Left lung (tissue), 10 donors: ENCODE data around the gene KCNK13. TPM values are rescaled to one million over a fixed set of nuclear protein-coding genes. Genes with fewer than 3 reads are reported as not detected.
A peak's percentile ranks its signal among the peaks of the same experiment; 100 is the strongest.
"Not testable (repeated sequence)": the region's sequence is repeated elsewhere in the genome, so short reads cannot be mapped to it uniquely, and the experiment has no call there.

ENCODE experiments used
- ATAC-seq: fragments of 200-7000 bp; cut with Tn5 transposase; one replicate; pipeline ENCODE4 v1.9.1; 2020; ENCODE audit warnings: moderate library complexity
- DNase-seq, 4 donors: peaks; one replicate each; pipeline ENCODE4 v3.0.0-alpha.2; 2013 to 2020
- H3K27ac ChIP-seq, 2 donors: fragments of 200-600 bp; sonication (generic) in 1 of 2; one replicate each; pipeline versions ENCODE4 v1.5.0 to v1.8.0; 2020 to 2021
- H3K27me3 ChIP-seq, 2 donors: fragments of 200-600 bp; sonication (generic) in 1 of 2; one replicate each; pipeline versions ENCODE4 v1.5.0 to v1.8.0; 2020 to 2021
- H3K36me3 ChIP-seq, 2 donors: fragments of 200-600 bp; sonication (generic) in 1 of 2; one replicate each; pipeline versions ENCODE4 v1.5.0 to v1.8.0; 2020 to 2021
- H3K4me1 ChIP-seq, 2 donors: fragments of 200-600 bp; one replicate each; pipeline ENCODE4 v1.8.0; 2021
- H3K4me3 ChIP-seq, 2 donors: fragments of 200-600 bp; sonication (generic) in 1 of 2; one replicate each; pipeline versions ENCODE4 v1.5.0 to v1.8.0; 2020 to 2021; ENCODE audit warnings: mild to moderate bottlenecking in 1 of 2
- H3K9me3 ChIP-seq, 2 donors: fragments of 200-600 bp; sonication (generic) in 1 of 2; one replicate each; pipeline versions ENCODE4 v1.5.0 to v1.8.0; 2020 to 2021
- intact Hi-C, 2 donors: fragments of 100-400 bp; cut with DNase I; formaldehyde crosslinking; loops; one replicate each; pipeline versions ENCODE4 v1.11.2 to v1.14.2; 2022
- polyA plus RNA-seq, 6 donors: library from polyadenylated mRNA; unstranded; fragments of 120-200 nt; gene quantifications; one replicate each; pipeline ENCODE4 v1.2.1, GENCODE V29; 2013; ENCODE audit not compliant: insufficient read length in 6 of 6
- total RNA-seq, 2 donors: library from RNA; stranded (reverse); fragmentation: NEBNext Ultra II Directional; extraction: Animal tissue kit (Norgen Biotek cat#: 25700); gene quantifications; one replicate each; pipeline ENCODE4 v1.2.1, GENCODE V29; 2021
- TF ChIP-seq, protein P1 (sequence below), 2 donors: fragments of 200-600 bp; sonication (generic) in 1 of 2; IDR thresholded peaks; one replicate each; pipeline versions ENCODE4 v1.5.0 to v1.8.0; 2021; ENCODE audit warnings: antibody characterized with exemption in 2 of 2
- donor health status: DM: no; HTN: yes; CAD: no.
- donor health status: DM: no; HTN: no; CAD: no.

KCNK13 gene
- total and polyA plus RNA-seq, 8 donors, result 0.15 to 2.8 (median 0.23) TPM

DNA sequence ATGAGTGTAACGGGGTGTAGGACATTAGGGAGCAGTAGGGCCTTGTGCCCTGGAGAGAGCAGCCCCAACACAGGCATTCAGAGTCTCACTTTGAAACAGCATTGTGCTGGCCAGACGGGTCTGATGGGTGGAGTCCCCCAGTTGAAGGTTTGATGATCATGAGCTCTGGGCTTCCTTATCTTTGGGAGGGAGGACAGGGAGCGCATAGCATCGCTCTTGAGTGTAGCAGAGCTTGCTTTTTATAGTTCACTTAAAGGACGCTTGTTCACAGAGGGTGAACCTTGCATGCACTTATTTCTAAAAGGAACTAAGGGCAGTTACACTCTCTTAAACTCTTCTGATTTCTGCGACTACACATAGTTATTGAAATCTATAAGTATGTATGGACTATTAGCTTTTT, 10.6 kb downstream of the KCNK13 start:
- no peak for ATAC-seq
- DNase-seq, result no peak
- TF ChIP-seq, protein P1, sequence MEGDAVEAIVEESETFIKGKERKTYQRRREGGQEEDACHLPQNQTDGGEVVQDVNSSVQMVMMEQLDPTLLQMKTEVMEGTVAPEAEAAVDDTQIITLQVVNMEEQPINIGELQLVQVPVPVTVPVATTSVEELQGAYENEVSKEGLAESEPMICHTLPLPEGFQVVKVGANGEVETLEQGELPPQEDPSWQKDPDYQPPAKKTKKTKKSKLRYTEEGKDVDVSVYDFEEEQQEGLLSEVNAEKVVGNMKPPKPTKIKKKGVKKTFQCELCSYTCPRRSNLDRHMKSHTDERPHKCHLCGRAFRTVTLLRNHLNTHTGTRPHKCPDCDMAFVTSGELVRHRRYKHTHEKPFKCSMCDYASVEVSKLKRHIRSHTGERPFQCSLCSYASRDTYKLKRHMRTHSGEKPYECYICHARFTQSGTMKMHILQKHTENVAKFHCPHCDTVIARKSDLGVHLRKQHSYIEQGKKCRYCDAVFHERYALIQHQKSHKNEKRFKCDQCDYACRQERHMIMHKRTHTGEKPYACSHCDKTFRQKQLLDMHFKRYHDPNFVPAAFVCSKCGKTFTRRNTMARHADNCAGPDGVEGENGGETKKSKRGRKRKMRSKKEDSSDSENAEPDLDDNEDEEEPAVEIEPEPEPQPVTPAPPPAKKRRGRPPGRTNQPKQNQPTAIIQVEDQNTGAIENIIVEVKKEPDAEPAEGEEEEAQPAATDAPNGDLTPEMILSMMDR (IDR thresholded peaks at IDR 0.05), result no peak

GRCh38 chr14:90079576-90079975, 17.8 kb downstream of the KCNK13 start:
- no peak overlapping the region for H3K4me3 ChIP-seq
- H3K36me3 ChIP-seq, result no peaks in the 10 kb centered on the region
- no peaks in the 10 kb centered on the region for H3K9me3 ChIP-seq
- ATAC-seq (no peak), DNase-seq (no peak)
- intact Hi-C loops, result no loop called here
- peaks cover 0 to 35% of the 10 kb centered on the region in 2 donors for H3K27me3 ChIP-seq
- H3K4me1 ChIP-seq, result no peaks in the 10 kb centered on the region
- TF ChIP-seq, protein P1 (IDR thresholded peaks at IDR 0.05), result no peak
- H3K27ac ChIP-seq, result no peak overlapping the region

More for the DNA sequence above, 10.6 kb downstream of the KCNK13 start:
- intact Hi-C loops, result no loop called here
- Histone ChIP-seq H3K27ac (no peak overlapping the region), H3K4me1 (no peaks in the 10 kb centered on the region), H3K36me3 (no peaks in the 10 kb centered on the region), H3K4me3 (no peak overlapping the region), H3K27me3 (peaks cover 0 to 68% of the 10 kb centered on the region in 2 donors), H3K9me3 (no peaks in the 10 kb centered on the region)

DNA sequence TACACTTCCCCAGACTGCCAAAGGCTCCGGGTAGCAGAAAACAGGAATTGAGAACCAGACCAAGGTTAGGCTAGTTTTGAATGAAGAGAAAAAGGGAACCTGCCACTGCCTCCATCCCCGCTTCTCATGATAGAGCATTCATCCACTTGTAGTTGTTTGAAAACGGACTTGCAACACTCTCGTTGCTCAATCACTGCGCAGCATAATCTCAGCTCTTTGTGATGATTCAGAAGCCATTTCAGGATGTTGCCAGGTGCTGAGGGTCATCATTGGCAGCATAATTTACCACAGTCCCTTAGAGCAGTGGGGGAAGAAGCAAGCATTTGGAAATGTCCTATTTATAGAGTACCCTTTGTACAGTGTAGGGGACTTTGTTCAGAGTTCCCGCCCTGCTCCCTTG, 25.6 kb downstream of the KCNK13 start:
- TF ChIP-seq, protein P1 (IDR thresholded peaks at IDR 0.05), result no peak
- Histone ChIP-seq H3K27ac (peak overlapping the region in 1 of 2 donors; percentile 64), H3K4me1 (peaks cover 0 to 11% of the 10 kb centered on the region in 2 donors), H3K27me3 (peaks cover 0 to 5% of the 10 kb centered on the region in 2 donors), H3K9me3 (no peaks in the 10 kb centered on the region), H3K4me3 (no peak overlapping the region), H3K36me3 (no peaks in the 10 kb centered on the region)
- ATAC-seq, result peak; percentile 73
- intact Hi-C loops, result no loop called here
- DNase-seq, result peak in 1 of 4 donors; percentile 68

- Histone ChIP-seq H3K4me3 (no peak overlapping the region), H3K27ac (peak overlapping the region in 1 of 2 donors; percentile 64), H3K9me3 (no peaks in the 10 kb centered on the region), H3K36me3 (no peaks in the 10 kb centered on the region), H3K4me1 (peaks cover 0 to 11% of the 10 kb centered on the region in 2 donors), H3K27me3 (peaks cover 0 to 5% of the 10 kb centered on the region in 2 donors)
- DNase-seq, result no peak
- intact Hi-C loops, result no loop called here
- ATAC-seq, result no peak
- TF ChIP-seq, protein P1 (IDR thresholded peaks at IDR 0.05), result no peak
Measured at GRCh38 chr14:90088176-90088575, 26.4 kb downstream of the KCNK13 start.

DNA sequence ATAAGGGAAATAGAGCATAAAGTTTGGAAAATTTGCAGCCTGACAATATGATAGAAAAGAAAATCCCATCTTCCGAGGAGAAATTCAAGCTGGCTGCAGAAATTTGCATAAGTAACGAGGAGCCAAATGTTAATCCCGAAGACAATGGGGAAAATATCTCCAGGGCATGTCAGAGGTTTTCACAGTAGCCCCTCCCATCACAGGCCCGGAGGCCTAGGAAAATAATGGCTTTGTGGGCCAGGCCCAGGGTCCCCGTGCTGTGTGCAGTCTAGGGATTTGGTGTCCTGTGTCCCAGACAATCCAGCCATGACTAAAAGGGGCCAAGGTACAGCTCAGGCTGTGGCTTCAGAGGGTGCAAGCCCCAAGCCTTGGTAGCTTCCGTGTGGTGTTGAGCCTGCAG, 27.7 kb downstream of the KCNK13 start:
- H3K36me3 ChIP-seq, intact Hi-C loops, ATAC-seq, H3K9me3 ChIP-seq, H3K27ac ChIP-seq, H3K4me3 ChIP-seq, H3K27me3 ChIP-seq, DNase-seq: not testable (repeated sequence)
- peaks cover 0 to 16% of the 10 kb centered on the region in 2 donors for H3K4me1 ChIP-seq

GRCh38 chr14:90091393-90091792, 29.6 kb downstream of the KCNK13 start:
- no peaks in the 10 kb centered on the region for H3K36me3 ChIP-seq
- ATAC-seq, result no peak
- no peak overlapping the region for H3K4me3 ChIP-seq
- intact Hi-C loops, result no loop called here
- TF ChIP-seq, protein P1 (IDR thresholded peaks at IDR 0.05), result no peak
- H3K27me3 ChIP-seq, result peaks cover 0 to 5% of the 10 kb centered on the region in 2 donors
- peaks cover 0 to 16% of the 10 kb centered on the region in 2 donors for H3K4me1 ChIP-seq
- H3K9me3 ChIP-seq, result no peaks in the 10 kb centered on the region
- no peak for DNase-seq
- no peak overlapping the region for H3K27ac ChIP-seq
